ENCODE results near the gene DDAH1. TPM values are rescaled to one million over a fixed set of nuclear protein-coding genes. Genes with fewer than 3 reads are reported as not detected.

The DDAH1 gene
- total RNA-seq, 3 donors from 2014 or later: 9.3 to 24.3 (median 23.9) TPM

DNA sequence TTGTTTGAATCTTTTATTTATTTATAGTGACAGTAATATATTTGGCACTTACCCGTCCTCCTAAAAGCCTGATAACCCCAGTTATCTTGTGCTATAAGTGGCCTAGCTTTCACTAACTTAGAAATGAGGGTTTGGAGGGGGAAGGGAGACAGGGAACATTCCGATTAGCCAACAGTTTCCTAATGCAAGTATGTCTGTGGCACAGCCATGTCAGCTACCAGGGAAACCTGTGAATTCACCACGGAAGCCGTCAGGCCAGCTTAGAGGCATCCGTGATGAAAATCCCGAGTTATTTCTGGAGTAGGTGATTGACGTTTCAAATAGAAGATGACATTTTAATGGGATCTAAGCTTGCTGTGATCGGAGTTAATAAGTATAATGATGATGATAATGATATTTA, 149.2 kb downstream of the DDAH1 start:
- no peaks in the 10 kb centered on the region for H3K9me3 ChIP-seq
- intact Hi-C loops (cut with DNase I; ENCODE audit: low total_unique reads): no loop called here
- H3K36me3 ChIP-seq: no peaks in the 10 kb centered on the region
- no peak for TF ChIP-seq POLR2AphosphoS5 (IDR thresholded peaks at IDR 0.05)
- TF ChIP-seq, protein P1, sequence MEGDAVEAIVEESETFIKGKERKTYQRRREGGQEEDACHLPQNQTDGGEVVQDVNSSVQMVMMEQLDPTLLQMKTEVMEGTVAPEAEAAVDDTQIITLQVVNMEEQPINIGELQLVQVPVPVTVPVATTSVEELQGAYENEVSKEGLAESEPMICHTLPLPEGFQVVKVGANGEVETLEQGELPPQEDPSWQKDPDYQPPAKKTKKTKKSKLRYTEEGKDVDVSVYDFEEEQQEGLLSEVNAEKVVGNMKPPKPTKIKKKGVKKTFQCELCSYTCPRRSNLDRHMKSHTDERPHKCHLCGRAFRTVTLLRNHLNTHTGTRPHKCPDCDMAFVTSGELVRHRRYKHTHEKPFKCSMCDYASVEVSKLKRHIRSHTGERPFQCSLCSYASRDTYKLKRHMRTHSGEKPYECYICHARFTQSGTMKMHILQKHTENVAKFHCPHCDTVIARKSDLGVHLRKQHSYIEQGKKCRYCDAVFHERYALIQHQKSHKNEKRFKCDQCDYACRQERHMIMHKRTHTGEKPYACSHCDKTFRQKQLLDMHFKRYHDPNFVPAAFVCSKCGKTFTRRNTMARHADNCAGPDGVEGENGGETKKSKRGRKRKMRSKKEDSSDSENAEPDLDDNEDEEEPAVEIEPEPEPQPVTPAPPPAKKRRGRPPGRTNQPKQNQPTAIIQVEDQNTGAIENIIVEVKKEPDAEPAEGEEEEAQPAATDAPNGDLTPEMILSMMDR (IDR thresholded peaks at IDR 0.05): no peak
- TF ChIP-seq POLR2A (IDR thresholded peaks at IDR 0.05): no peak
- H3K4me3 ChIP-seq: no peak overlapping the region
- H3K4me1 ChIP-seq: no peaks in the 10 kb centered on the region
- H3K27ac ChIP-seq: no peak overlapping the region
- no peaks in the 10 kb centered on the region for H3K27me3 ChIP-seq
- no peak for DNase-seq (ENCODE audit: low spot score in 2 of 2)

DNA sequence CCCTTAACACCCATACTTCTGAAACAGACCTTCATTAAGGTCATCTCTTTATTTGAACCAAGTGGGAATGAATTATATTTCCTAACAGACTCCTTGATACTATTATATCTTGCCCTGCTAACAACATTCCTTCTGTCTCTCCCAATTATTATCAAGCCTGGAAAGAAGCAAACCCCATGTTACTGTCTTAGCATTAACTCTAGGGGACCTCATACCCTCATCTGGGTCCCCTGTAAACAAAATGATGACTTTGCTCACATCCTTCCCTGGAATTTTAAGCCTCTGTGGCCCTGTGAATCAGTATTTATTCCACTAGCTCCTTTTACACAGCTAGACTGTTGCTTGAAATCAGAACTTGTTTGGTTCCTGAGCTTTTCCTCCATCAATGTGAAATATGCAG, 150.2 kb downstream of the DDAH1 start:
- Histone ChIP-seq H3K36me3 (no peaks in the 10 kb centered on the region), H3K27ac (peak overlapping the region; percentile 69 to 85), H3K4me1 (no peaks in the 10 kb centered on the region), H3K27me3 (no peaks in the 10 kb centered on the region), H3K9me3 (no peaks in the 10 kb centered on the region), H3K4me3 (no peak overlapping the region)
- no peak for TF ChIP-seq POLR2AphosphoS5 (IDR thresholded peaks at IDR 0.05)
- no peak for TF ChIP-seq POLR2A (IDR thresholded peaks at IDR 0.05)
- TF ChIP-seq, protein P1 (IDR thresholded peaks at IDR 0.05): no peak
- no peak for DNase-seq (ENCODE audit: low spot score in 2 of 2)
- intact Hi-C loops (cut with DNase I; ENCODE audit: low total_unique reads): no loop called here

DNA sequence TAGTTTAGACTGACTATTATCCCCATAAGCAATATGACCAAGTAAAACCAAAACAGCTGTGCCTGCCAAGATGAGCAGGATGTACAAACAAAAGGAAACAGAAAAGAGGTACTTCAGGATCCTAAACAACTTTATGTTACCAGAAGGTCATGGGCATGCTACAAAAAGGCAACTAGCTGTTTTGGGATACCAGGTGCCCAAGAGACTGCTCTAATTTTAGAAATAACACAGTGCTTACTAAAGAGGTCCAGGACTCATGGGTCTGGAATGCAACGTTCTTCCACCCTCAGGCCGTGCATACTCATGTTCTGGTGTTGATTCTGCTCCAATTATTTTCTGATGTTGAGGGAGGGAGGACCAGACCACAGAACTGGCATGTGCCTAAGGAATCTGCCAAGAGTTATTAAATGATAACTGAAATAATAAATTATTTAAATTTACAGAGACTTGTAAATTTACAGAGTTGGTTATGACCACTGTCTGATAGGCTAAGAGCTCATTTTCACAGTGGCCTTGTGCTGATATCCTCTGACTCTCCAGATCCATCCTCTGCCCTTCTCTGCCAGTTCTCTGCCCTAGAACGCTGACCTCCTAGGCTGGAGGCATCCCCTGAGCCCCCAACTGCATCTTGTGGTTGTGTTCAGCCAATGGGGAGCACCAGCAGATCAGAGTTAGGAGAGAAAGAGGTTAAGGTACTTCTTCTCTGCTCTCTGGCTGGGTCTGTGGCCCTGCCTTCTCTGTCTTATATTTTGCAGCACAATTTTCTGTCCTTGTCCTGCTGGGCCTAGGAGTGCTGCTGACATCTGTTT, 150.9 kb downstream of the DDAH1 start:
- intact Hi-C loops (cut with DNase I; ENCODE audit: low total_unique reads): no loop called here
- peak in 1 of 2 donors; percentile 59 for DNase-seq (ENCODE audit: low spot score in 2 of 2)
- Histone ChIP-seq H3K27ac (peak overlapping the region; percentile 69 to 85), H3K27me3 (no peaks in the 10 kb centered on the region), H3K4me1 (no peaks in the 10 kb centered on the region), H3K9me3 (no peaks in the 10 kb centered on the region), H3K36me3 (no peaks in the 10 kb centered on the region), H3K4me3 (no peak overlapping the region)
- no peak for TF ChIP-seq POLR2AphosphoS5 (IDR thresholded peaks at IDR 0.05)
- TF ChIP-seq, protein P1 (IDR thresholded peaks at IDR 0.05): no peak
- TF ChIP-seq POLR2A (IDR thresholded peaks at IDR 0.05): no peak

DNA sequence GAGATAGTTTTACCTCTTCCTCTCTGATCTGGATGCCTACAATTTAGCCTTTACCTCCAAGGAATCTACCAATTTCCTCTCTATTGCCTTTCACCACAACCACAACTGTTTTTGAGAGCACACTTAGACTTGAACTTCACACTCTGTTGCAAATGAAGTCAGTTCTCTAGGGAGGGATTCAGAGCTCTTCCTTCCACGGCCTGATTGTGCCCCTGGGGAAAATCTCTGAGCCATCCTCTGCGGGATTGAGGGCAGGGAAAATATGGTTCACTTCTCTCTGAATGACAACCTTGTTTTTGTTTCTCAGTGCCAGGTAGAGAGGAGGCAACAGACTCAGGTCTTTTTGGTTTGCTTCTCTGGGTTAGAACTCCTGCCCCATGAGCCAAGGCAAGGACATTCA, 153.1 kb downstream of the DDAH1 start:
- Histone ChIP-seq H3K36me3 (no peaks in the 10 kb centered on the region), H3K27ac (no peak overlapping the region), H3K9me3 (no peaks in the 10 kb centered on the region), H3K4me1 (peaks cover 0 to 6% of the 10 kb centered on the region in 2 donors), H3K27me3 (no peaks in the 10 kb centered on the region), H3K4me3 (no peak overlapping the region)
- intact Hi-C loops (cut with DNase I; ENCODE audit: low total_unique reads): no loop called here
- no peak for DNase-seq (ENCODE audit: low spot score in 2 of 2)
- TF ChIP-seq, protein P1 (IDR thresholded peaks at IDR 0.05): no peak
- TF ChIP-seq POLR2AphosphoS5 (IDR thresholded peaks at IDR 0.05) (no peak), POLR2A (IDR thresholded peaks at IDR 0.05) (no peak)

DNA sequence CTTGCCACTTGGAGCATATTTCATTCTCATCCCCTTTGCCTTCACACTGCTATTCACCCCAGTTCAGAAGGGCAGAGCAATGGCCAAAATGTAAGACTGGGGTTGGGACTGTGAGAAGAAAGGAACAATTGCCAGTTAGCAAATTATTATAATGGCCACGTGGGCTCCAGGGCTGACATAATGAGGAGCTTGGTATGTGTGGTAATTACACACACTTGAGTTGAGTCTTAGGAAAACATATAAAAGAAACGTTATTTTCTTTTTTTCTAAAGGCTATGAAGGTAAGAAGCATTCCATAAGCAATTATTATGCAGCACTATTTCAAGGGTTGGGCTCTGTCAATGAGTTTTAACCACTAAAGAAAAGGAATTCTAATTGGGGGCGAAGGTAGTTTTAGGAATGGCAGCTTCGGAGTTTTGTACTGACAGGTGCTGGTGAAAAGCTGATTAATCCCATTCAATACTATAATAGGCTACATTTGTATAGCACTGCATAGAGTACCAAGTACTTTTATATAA, 156.1 kb downstream of the DDAH1 start:
- no peaks in the 10 kb centered on the region for H3K36me3 ChIP-seq
- H3K4me3 ChIP-seq: no peak overlapping the region
- H3K9me3 ChIP-seq: no peaks in the 10 kb centered on the region
- no peaks in the 10 kb centered on the region for H3K27me3 ChIP-seq
- TF ChIP-seq, protein P1 (IDR thresholded peaks at IDR 0.05): no peak
- TF ChIP-seq POLR2A (IDR thresholded peaks at IDR 0.05) (no peak), POLR2AphosphoS5 (IDR thresholded peaks at IDR 0.05) (no peak)
- intact Hi-C loops (cut with DNase I; ENCODE audit: low total_unique reads): loop anchor here (5.0 to 10.0 kb wide), 2 partner anchors 266 to 383 kb away; no protein-coding TSS in a partner anchor
- no peak overlapping the region for H3K27ac ChIP-seq
- DNase-seq (ENCODE audit: low spot score in 2 of 2): no peak
- peaks cover 0 to 6% of the 10 kb centered on the region in 2 donors for H3K4me1 ChIP-seq

Data from breast epithelium (tissue), 4 donors.